Esophagus muscularis mucosa (tissue), 3 donors: Measurements from ENCODE around the gene FRAS1.

Source experiments
- CTCF ChIP-seq, 3 experiments: fragments of 200-600 bp in 2 of 3; fragments of 450-650 bp in 1 of 3; sonication (generic) in 2 of 3; IDR thresholded peaks; one replicate each; pipeline ENCODE4 v1.5.1; 2017 to 2019; ENCODE audit warnings: antibody characterized with exemption in 3 of 3, mild to moderate bottlenecking in 2 of 3, moderate library complexity in 1 of 3
- POLR2A ChIP-seq: fragments of 450-650 bp; IDR thresholded peaks from one replicate; pipeline ENCODE4 v1.6.1; 2017; ENCODE audit warnings: antibody characterized with exemption, moderate library complexity, mild to moderate bottlenecking, low read depth
- POLR2AphosphoS5 ChIP-seq, 2 donors: sonication (generic); formaldehyde crosslinking; IDR thresholded peaks; one replicate each; pipeline ENCODE4 v1.6.1; 2017; ENCODE audit warnings: antibody characterized with exemption in 2 of 2

- no peak for TF ChIP-seq POLR2AphosphoS5 (IDR thresholded peaks at IDR 0.05)
- TF ChIP-seq CTCF (IDR thresholded peaks at IDR 0.05), result no peak
- no peak for TF ChIP-seq POLR2A
Measured at GRCh38 chr4:78396613-78397291, 339.6 kb downstream of the FRAS1 start.
